Loucy (cell line): Measurements from ENCODE around the gene SH3GL1.

Source experiments
- H2AFZ ChIP-seq: fragments of 200-600 bp; sonication (generic); 2 replicates; pipeline ENCODE4 v1.6.0; 2016; ENCODE audit warnings: antibody characterized with exemption, mild to moderate bottlenecking, low read length, moderate library complexity
- H3F3A ChIP-seq: fragments of 200-600 bp; 2 replicates; pipeline ENCODE4 v1.6.0; 2016; ENCODE audit warnings: antibody characterized with exemption, low read depth, mild to moderate bottlenecking
- H3K27me3 ChIP-seq: fragments of 200-600 bp; sonication (generic); 2 replicates; pipeline ENCODE4 v1.6.1; 2014; ENCODE audit warnings: low read length, mild to moderate bottlenecking; ENCODE audit not compliant: insufficient read depth, poor library complexity, severe bottlenecking
- H3K36me3 ChIP-seq: fragments of 200-600 bp; sonication (generic); 2 replicates; pipeline ENCODE4 v1.6.1; 2016; ENCODE audit warnings: low read length; ENCODE audit not compliant: insufficient read depth
- H3K4me1 ChIP-seq: fragments of 200-600 bp; sonication (generic); 2 replicates; pipeline ENCODE4 v1.5.1; 2014; ENCODE audit warnings: low read length, mild to moderate bottlenecking; ENCODE audit not compliant: insufficient read depth, poor library complexity, severe bottlenecking
- H3K4me2 ChIP-seq: fragments of 200-600 bp; sonication (generic); 2 replicates; pipeline ENCODE4 v1.6.0; 2014; ENCODE audit warnings: antibody characterized with exemption, low read length, low read depth, mild to moderate bottlenecking; ENCODE audit not compliant: poor library complexity, severe bottlenecking
- H3K4me3 ChIP-seq: fragments of 200-600 bp; sonication (generic); 2 replicates; pipeline ENCODE4 v1.5.1; 2014; ENCODE audit warnings: low read length, mild to moderate bottlenecking, mixed read lengths; ENCODE audit not compliant: poor library complexity, severe bottlenecking
- H3K79me2 ChIP-seq: fragments of 200-600 bp; sonication (generic); 2 replicates; pipeline ENCODE4 v1.6.1; 2014; ENCODE audit warnings: low read length; ENCODE audit not compliant: insufficient read depth
- H3K9ac ChIP-seq: fragments of 200-600 bp; sonication (generic); 2 replicates; pipeline ENCODE4 v1.6.0; 2014; ENCODE audit warnings: mild to moderate bottlenecking, low read depth, low read length, moderate library complexity; ENCODE audit not compliant: poor library complexity, severe bottlenecking
- H3K9me2 ChIP-seq: fragments of 200-600 bp; sonication (generic); replicated peaks from 2 replicates; pipeline ENCODE4 v1.6.1; 2016; ENCODE audit warnings: low read depth, low read length, mixed read lengths
- H3K9me3 ChIP-seq: fragments of 200-600 bp; sonication (generic); 2 replicates; pipeline ENCODE4 v1.6.1; 2014; ENCODE audit warnings: mild to moderate bottlenecking, antibody characterized with exemption, low read length, low read depth; ENCODE audit not compliant: insufficient read depth
- H4K20me1 ChIP-seq: fragments of 200-600 bp; sonication (generic); 2 replicates; pipeline ENCODE4 v1.6.0; 2014; ENCODE audit warnings: antibody characterized with exemption, low read length, mild to moderate bottlenecking; ENCODE audit not compliant: insufficient read depth, poor library complexity, severe bottlenecking
- EZH2phosphoT487 ChIP-seq: fragments of 200-600 bp; IDR thresholded peaks from 2 replicates; pipeline ENCODE4 v1.6.1; 2018; ENCODE audit warnings: antibody characterized with exemption, mild to moderate bottlenecking, moderate library complexity, borderline replicate concordance
- TF ChIP-seq, protein P1 (sequence below): fragments of 200-600 bp; sonication (generic); conservative IDR thresholded peaks from 2 replicates; pipeline ENCODE4 v1.5.1; 2014; ENCODE audit warnings: mild to moderate bottlenecking, antibody characterized with exemption, low read length

The SH3GL1 gene

DNA sequence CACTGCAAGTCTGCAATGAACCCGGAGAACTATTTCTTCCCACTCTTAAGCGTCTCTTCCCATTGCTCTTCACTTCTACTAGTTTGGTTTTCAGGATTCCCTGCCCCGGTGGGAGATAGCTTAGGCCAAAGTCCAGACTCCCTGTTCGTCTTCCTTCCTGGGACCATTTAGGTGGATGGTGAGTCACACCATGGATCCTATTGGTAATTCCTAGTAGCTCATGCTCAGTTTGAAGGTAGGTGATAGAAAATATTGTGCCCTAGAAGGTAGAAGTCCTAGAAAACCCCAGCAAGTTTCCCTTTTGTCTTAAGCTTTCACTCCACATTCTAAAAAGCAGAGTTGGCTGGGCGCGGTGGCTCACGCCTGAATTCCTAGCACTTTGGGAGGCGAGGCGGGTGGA is 15.9 kb upstream of the SH3GL1 start:
- Histone ChIP-seq H2AFZ (no peak overlapping the region), H3K9me3 (no peaks in the 10 kb centered on the region), H3K36me3 (peaks cover 56% of the 10 kb centered on the region; the same call in 1 of the 2 replicates), H3K9ac (no peak overlapping the region), H3K4me2 (no peak overlapping the region), H3F3A (no peaks in the 10 kb centered on the region), H4K20me1 (peaks cover 44% of the 10 kb centered on the region), H3K79me2 (peaks cover 66% of the 10 kb centered on the region), H3K4me1 (peaks cover 5% of the 10 kb centered on the region), H3K27me3 (no peaks in the 10 kb centered on the region), H3K9me2 (no peaks in the 10 kb centered on the region), H3K4me3 (no peak overlapping the region)
- TF ChIP-seq, protein P1, sequence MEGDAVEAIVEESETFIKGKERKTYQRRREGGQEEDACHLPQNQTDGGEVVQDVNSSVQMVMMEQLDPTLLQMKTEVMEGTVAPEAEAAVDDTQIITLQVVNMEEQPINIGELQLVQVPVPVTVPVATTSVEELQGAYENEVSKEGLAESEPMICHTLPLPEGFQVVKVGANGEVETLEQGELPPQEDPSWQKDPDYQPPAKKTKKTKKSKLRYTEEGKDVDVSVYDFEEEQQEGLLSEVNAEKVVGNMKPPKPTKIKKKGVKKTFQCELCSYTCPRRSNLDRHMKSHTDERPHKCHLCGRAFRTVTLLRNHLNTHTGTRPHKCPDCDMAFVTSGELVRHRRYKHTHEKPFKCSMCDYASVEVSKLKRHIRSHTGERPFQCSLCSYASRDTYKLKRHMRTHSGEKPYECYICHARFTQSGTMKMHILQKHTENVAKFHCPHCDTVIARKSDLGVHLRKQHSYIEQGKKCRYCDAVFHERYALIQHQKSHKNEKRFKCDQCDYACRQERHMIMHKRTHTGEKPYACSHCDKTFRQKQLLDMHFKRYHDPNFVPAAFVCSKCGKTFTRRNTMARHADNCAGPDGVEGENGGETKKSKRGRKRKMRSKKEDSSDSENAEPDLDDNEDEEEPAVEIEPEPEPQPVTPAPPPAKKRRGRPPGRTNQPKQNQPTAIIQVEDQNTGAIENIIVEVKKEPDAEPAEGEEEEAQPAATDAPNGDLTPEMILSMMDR = no peak
- no peak for TF ChIP-seq EZH2phosphoT487

DNA sequence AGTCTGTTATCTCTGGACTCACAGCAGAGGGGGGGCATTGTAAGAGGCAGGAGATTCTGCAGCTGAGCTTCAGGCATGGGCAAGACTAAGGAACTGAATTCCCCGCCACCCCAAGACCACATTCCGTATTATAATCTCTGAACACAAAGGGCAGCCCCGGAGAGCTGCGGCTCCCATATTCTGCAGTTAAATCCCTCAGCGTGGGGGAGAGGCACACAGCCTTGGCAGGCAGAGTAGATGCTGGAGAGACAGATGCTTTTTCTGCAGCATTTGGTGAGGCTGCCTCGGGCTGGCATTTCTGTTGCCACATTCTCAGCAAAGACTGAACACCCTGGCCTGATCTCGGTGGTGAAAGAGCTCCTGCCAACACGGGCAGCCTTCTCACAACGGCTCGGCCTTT is 15.0 kb upstream of the SH3GL1 start:
- Histone ChIP-seq H3K9ac (no peak overlapping the region), H3K4me2 (peak overlapping the region; percentile 1), H4K20me1 (peaks cover 51% of the 10 kb centered on the region), H3K27me3 (no peaks in the 10 kb centered on the region), H3K9me2 (no peaks in the 10 kb centered on the region), H3F3A (no peaks in the 10 kb centered on the region), H3K4me3 (no peak overlapping the region), H2AFZ (no peak overlapping the region), H3K79me2 (peaks cover 75% of the 10 kb centered on the region), H3K36me3 (peaks cover 52% of the 10 kb centered on the region; the same call in 1 of the 2 replicates), H3K4me1 (peaks cover 5% of the 10 kb centered on the region), H3K9me3 (no peaks in the 10 kb centered on the region)
- TF ChIP-seq, protein P1 = no peak
- no peak for TF ChIP-seq EZH2phosphoT487

GRCh38 chr19:4414800-4415321 is 14.5 kb upstream of the SH3GL1 start:
- Histone ChIP-seq H4K20me1 (peaks cover 51% of the 10 kb centered on the region), H3K36me3 (peaks cover 52% of the 10 kb centered on the region; the same call in 1 of the 2 replicates), H3K9me3 (no peaks in the 10 kb centered on the region), H3F3A (no peaks in the 10 kb centered on the region), H3K79me2 (peaks cover 80% of the 10 kb centered on the region), H3K4me2 (peak overlapping the region; percentile 1), H3K9ac (no peak overlapping the region), H3K4me3 (no peak overlapping the region), H3K27me3 (no peaks in the 10 kb centered on the region), H2AFZ (no peak overlapping the region), H3K4me1 (peaks cover 5% of the 10 kb centered on the region), H3K9me2 (no peaks in the 10 kb centered on the region)
- TF ChIP-seq, protein P1 = no peak
- TF ChIP-seq EZH2phosphoT487 = no peak
